ENCODE results near the gene CFAP61. TPM values are rescaled to one million over a fixed set of nuclear protein-coding genes. Genes with fewer than 3 reads are reported as not detected.

CFAP61 gene
- total and polyA plus RNA-seq, 12 donors, result 0.53 to 3.6 (median 1.1) TPM; not detected in 3

GRCh38 chr20:20210943-20211273 is 158.6 kb downstream of the CFAP61 start:
- DNase-seq, result no peak
- Histone ChIP-seq H3K9me3 (replicated peaks in 1 of 3) (no peaks in the 10 kb centered on the region), H3K27ac (no peak overlapping the region), H3K4me3 (no peak overlapping the region), H3K4me1 (replicated peaks in 1 of 2) (no peaks in the 10 kb centered on the region), H3K27me3 (peaks cover 8% of the 10 kb centered on the region), H3K36me3 (replicated peaks in 1 of 2) (no peaks in the 10 kb centered on the region)
- TF ChIP-seq POLR2A (IDR thresholded peaks at IDR 0.05), result no peak
- TF ChIP-seq, protein P1, sequence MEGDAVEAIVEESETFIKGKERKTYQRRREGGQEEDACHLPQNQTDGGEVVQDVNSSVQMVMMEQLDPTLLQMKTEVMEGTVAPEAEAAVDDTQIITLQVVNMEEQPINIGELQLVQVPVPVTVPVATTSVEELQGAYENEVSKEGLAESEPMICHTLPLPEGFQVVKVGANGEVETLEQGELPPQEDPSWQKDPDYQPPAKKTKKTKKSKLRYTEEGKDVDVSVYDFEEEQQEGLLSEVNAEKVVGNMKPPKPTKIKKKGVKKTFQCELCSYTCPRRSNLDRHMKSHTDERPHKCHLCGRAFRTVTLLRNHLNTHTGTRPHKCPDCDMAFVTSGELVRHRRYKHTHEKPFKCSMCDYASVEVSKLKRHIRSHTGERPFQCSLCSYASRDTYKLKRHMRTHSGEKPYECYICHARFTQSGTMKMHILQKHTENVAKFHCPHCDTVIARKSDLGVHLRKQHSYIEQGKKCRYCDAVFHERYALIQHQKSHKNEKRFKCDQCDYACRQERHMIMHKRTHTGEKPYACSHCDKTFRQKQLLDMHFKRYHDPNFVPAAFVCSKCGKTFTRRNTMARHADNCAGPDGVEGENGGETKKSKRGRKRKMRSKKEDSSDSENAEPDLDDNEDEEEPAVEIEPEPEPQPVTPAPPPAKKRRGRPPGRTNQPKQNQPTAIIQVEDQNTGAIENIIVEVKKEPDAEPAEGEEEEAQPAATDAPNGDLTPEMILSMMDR (IDR thresholded peaks at IDR 0.05), result no peak
- WGBS, 4 donors, result 73 to 82% (median 79%) methylated on average over 6 of the region's 6 CpGs
- intact Hi-C loops (cut with DNase I), result no loop called here

DNA sequence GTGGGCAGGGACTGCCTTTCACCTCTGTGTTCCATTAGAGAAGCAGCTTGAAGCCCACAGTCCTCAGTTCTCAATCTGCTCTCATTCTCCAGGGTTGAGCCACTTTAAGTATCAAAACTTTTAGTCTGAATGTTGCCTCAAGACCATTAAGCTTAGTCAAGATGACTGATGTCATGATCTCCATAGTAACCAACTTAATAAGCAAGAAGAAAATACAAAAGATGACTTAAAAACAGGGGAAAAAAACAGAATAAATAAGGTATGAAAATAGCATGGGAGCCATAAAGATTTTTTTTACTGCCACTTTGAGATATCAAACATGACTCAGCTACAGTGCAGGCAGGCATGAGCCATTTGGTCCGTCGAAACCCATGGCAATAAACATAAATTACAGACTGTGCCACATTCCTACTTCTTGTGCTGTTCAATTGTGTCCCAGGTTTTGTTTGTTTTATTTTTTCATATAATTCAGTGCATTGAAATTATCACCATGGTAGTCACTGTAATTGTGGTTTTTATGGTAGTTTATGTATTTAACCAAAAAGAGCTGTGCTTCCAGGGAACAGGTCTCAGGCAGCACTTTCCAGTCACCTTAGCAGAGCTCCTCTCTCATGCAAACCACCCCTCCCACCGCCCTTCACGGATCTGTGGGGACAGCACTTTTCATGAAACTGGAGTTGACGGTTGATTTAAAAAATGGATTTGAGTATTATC is 159.1 kb downstream of the CFAP61 start:
- WGBS, 4 donors, result 46 to 59% (median 57%) methylated on average over 5 of the region's 5 CpGs
- Histone ChIP-seq H3K4me1 (replicated peaks in 1 of 2) (no peaks in the 10 kb centered on the region), H3K4me3 (no peak overlapping the region), H3K36me3 (replicated peaks in 1 of 2) (no peaks in the 10 kb centered on the region), H3K27ac (no peak overlapping the region), H3K27me3 (peaks cover 8% of the 10 kb centered on the region), H3K9me3 (replicated peaks in 1 of 3) (no peaks in the 10 kb centered on the region)
- intact Hi-C loops (cut with DNase I), result no loop called here
- TF ChIP-seq, protein P1 (IDR thresholded peaks at IDR 0.05), result no peak
- TF ChIP-seq POLR2A (IDR thresholded peaks at IDR 0.05), result no peak
- peak in 1 of 7 donors; percentile 22 for DNase-seq

DNA sequence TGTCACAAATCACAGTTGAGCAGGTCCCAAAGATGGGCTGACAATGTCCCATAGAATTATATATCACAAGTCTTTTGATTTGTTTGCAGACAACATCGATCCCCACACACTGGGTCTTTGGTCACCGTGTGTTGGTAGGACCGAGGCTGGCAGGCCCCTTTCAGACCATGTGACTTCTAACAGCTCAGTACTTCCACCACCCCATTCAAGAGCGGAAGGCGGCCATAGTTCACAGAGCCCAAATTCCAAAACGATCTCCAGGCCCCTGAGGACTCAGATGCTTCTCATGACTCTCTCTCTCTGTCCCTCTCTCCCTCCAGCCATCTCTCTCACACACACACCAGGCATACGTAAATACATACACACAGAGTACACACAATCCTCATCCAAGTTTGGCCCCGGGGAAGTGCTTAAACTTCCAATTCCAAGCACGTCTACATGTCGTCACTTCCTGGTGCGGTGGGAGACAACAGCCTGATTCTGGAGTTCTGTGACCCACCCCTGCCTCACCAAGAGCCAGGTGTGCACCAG is 159.7 kb downstream of the CFAP61 start:
- DNase-seq, result no peak
- WGBS, 4 donors, result 78 to 89% (median 84%) methylated on average over 11 of the region's 11 CpGs
- H3K9me3 ChIP-seq (replicated peaks in 1 of 3), result no peaks in the 10 kb centered on the region
- H3K4me1 ChIP-seq (replicated peaks in 1 of 2), result no peaks in the 10 kb centered on the region
- intact Hi-C loops (cut with DNase I), result no loop called here
- H3K4me3 ChIP-seq, result no peak overlapping the region
- TF ChIP-seq, protein P1 (IDR thresholded peaks at IDR 0.05), result no peak
- no peaks in the 10 kb centered on the region for H3K36me3 ChIP-seq (replicated peaks in 1 of 2)
- H3K27me3 ChIP-seq, result peaks cover 8% of the 10 kb centered on the region
- H3K27ac ChIP-seq, result no peak overlapping the region

- H3K4me3 ChIP-seq, result no peak overlapping the region
- intact Hi-C loops (cut with DNase I), result no loop called here
- TF ChIP-seq, protein P1 (IDR thresholded peaks at IDR 0.05), result no peak
- TF ChIP-seq POLR2A (IDR thresholded peaks at IDR 0.05), result no peak
- H3K36me3 ChIP-seq (replicated peaks in 1 of 2), result no peaks in the 10 kb centered on the region
- 78 to 100% (median 86%) methylated on average over 2 to 5 of the region's 5 CpGs for WGBS, 4 donors
- no peaks in the 10 kb centered on the region for H3K4me1 ChIP-seq (replicated peaks in 1 of 2)
- no peak overlapping the region for H3K27ac ChIP-seq
- peaks cover 8% of the 10 kb centered on the region for H3K27me3 ChIP-seq
- no peak for DNase-seq
- no peaks in the 10 kb centered on the region for H3K9me3 ChIP-seq (replicated peaks in 1 of 3)
These were observed 160.4 kb downstream of the CFAP61 start for GRCh38 chr20:20212675-20213096.

Data from adrenal gland (tissue), 12 donors.